Measurements from ENCODE around the gene SPG7.
A peak's percentile ranks its signal among the peaks of the same experiment; 100 is the strongest.

SPG7 gene

GRCh38 chr16:89505204-89506112, 2.7 kb upstream of the SPG7 start:
- H3K4me3 ChIP-seq (ENCODE audit: low read depth, low read length), result no peak overlapping the region
- no peaks in the 10 kb centered on the region for H3K27me3 ChIP-seq (replicated peaks)
- H3K27ac ChIP-seq, result peak overlapping the region; percentile 70
- peak; percentile 87 for DNase-seq
- no peak for TF ChIP-seq CTCF (IDR thresholded peaks at IDR 0.05; ENCODE audit: low read depth, low read length, missing control alignments)
- peaks cover under 1% of the 10 kb centered on the region for H3K36me3 ChIP-seq (replicated peaks)
- in situ Hi-C loops (cut with HindIII; ENCODE audit: low pct_ligation_motif_present, low sequenced_read_pairs), result no loop called here

- H3K4me3 ChIP-seq (ENCODE audit: low read depth, low read length), result no peak overlapping the region
- no peak for TF ChIP-seq CTCF (IDR thresholded peaks at IDR 0.05; ENCODE audit: low read depth, low read length, missing control alignments)
- in situ Hi-C loops (cut with HindIII; ENCODE audit: low pct_ligation_motif_present, low sequenced_read_pairs), result no loop called here
These were observed 2.1 kb upstream of the SPG7 start for GRCh38 chr16:89506113-89506504.

GRCh38 chr16:89506791-89507191, 1.4 kb upstream of the SPG7 start:
- peaks cover 14% of the 10 kb centered on the region for H3K36me3 ChIP-seq (replicated peaks)
- in situ Hi-C loops (cut with HindIII; ENCODE audit: low pct_ligation_motif_present, low sequenced_read_pairs), result no loop called here
- no peak for TF ChIP-seq CTCF (IDR thresholded peaks at IDR 0.05; ENCODE audit: low read depth, low read length, missing control alignments)
- H3K4me3 ChIP-seq (ENCODE audit: low read depth, low read length), result peak overlapping the region; percentile 78
- no peak for DNase-seq
- H3K27me3 ChIP-seq (replicated peaks), result no peaks in the 10 kb centered on the region
- H3K27ac ChIP-seq, result peak overlapping the region; percentile 95

More at GRCh38 chr16:89506113-89506504, 2.1 kb upstream of the SPG7 start:
- no peak for DNase-seq
- H3K27me3 ChIP-seq (replicated peaks), result no peaks in the 10 kb centered on the region
- H3K27ac ChIP-seq, result peak overlapping the region; percentile 70
- peaks cover 7% of the 10 kb centered on the region for H3K36me3 ChIP-seq (replicated peaks)

- TF ChIP-seq CTCF (IDR thresholded peaks at IDR 0.05; ENCODE audit: low read depth, low read length, missing control alignments), result no peak
- in situ Hi-C loops (cut with HindIII; ENCODE audit: low pct_ligation_motif_present, low sequenced_read_pairs), result no loop called here
- Histone ChIP-seq H3K27me3 (replicated peaks) (no peaks in the 10 kb centered on the region), H3K36me3 (replicated peaks) (peaks cover 20% of the 10 kb centered on the region), H3K4me3 (ENCODE audit: low read depth, low read length) (peak overlapping the region; percentile 78), H3K27ac (peak overlapping the region; percentile 95)
- no peak for DNase-seq
These were observed 879 bp upstream of the SPG7 start for GRCh38 chr16:89507214-89507833.

- in situ Hi-C loops (cut with HindIII; ENCODE audit: low pct_ligation_motif_present, low sequenced_read_pairs), result no loop called here
- no peak for DNase-seq
- H3K27me3 ChIP-seq (replicated peaks), result no peaks in the 10 kb centered on the region
- peaks cover 43% of the 10 kb centered on the region for H3K36me3 ChIP-seq (replicated peaks)
- TF ChIP-seq CTCF (IDR thresholded peaks at IDR 0.05; ENCODE audit: low read depth, low read length, missing control alignments), result no peak
- no peak overlapping the region for H3K4me3 ChIP-seq (ENCODE audit: low read depth, low read length)
- H3K27ac ChIP-seq, result no peak overlapping the region
These were observed 2.3 kb downstream of the SPG7 start for GRCh38 chr16:89510526-89510925.
